ENCODE data around the gene SEMA3C.

Gene SEMA3C

DNA sequence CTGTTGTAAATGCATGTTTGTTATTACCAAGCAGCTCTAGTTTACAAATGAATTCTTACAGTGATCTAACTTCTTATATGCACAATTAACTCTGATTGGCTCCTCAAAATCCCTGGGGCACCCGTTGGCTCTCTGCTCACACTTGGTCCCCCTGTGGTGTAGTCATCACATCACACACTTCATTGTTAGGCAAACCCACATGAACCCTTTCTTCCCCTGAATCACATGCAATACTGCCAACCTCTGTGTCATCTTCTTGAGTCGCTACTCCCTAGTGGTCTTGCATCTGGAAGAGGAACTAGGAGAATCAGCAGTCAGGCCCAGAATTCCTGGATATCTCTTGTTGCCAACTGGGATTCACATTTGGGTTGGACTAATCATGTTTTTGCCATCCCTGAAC, 207.3 kb downstream of the SEMA3C start (continued):
- TF ChIP-seq ZNF221 (tag by site-specific recombination; IDR thresholded peaks at IDR 0.05; ENCODE audit: borderline replicate concordance) (no peak), SP3 (tag by site-specific recombination; IDR thresholded peaks at IDR 0.05) (no peak), IKZF3 (tag by site-specific recombination; IDR thresholded peaks at IDR 0.05) (no peak), TRIM28 (IDR thresholded peaks at IDR 0.05; ENCODE audit: borderline replicate concordance, low read length) (no peak), GLIS2 (tag by site-specific recombination; IDR thresholded peaks at IDR 0.05) (no peak), ZNF423 (tag by site-specific recombination; IDR thresholded peaks at IDR 0.05) (no peak)

DNA sequence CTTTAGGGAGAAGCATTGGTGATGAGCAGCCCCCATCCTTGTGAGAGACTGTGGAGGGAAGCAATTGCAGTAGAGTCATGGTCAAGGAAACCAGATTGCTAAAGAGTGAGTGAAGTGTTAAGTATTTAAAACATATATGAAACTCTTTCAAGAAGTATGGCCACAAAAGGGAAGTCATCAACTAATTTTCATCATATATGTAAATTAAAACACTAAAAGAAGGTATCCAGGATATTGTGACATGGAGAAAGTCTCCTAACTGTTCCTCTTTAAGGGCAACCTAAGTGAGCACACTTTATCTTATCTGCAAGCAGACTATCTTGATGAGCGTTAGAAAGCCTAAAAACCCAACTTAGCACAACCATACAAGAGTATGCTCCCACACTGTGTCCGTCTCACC, 210.7 kb downstream of the SEMA3C start:
- CTCF ChIA-PET, result no interaction called here
- Histone ChIP-seq H3K4me1 (ENCODE audit: control insufficient read depth, insufficient read depth, low read length) (0 out of 2 replicates have a peak, but pooled peaks cover 2% of the 10 kb centered on the region), H3K4me3 (ENCODE audit: low read depth, low read length) (no peak overlapping the region), H3K36me3 (ENCODE audit: control insufficient read depth in 2 of 2, insufficient read depth in 1 of 2, low read length in 2 of 2) (no peaks in the 10 kb centered on the region), H3K9me3 (ENCODE audit: control insufficient read depth, insufficient read depth, low read depth, low read length) (no peaks in the 10 kb centered on the region), H3K27ac (ENCODE audit: extremely low read depth, low read depth, low read length) (no peak overlapping the region)
- TF ChIP-seq ZNF433 (tag by site-specific recombination; IDR thresholded peaks at IDR 0.05; ENCODE audit: low read depth), result no peak
- TF ChIP-seq ZBTB1 (tag by site-specific recombination; IDR thresholded peaks at IDR 0.05), result no peak
- TF ChIP-seq ZBTB26 (tag by site-specific recombination; optimal IDR thresholded peaks at IDR 0.05), result no peak
- no peak for TF ChIP-seq ZNF624 (tag by site-specific recombination; IDR thresholded peaks at IDR 0.05)
- no peak for TF ChIP-seq ZNF112 (tag by site-specific recombination; IDR thresholded peaks at IDR 0.05)
- no peak for TF ChIP-seq ZNF248 (tag by site-specific recombination; IDR thresholded peaks at IDR 0.05)
- no peak for TF ChIP-seq IKZF3 (tag by site-specific recombination; IDR thresholded peaks at IDR 0.05)
- no peak for TF ChIP-seq RBAK (tag by site-specific recombination; IDR thresholded peaks at IDR 0.05)
- TF ChIP-seq ZFP69B (tag by site-specific recombination; IDR thresholded peaks at IDR 0.05), result no peak
- no peak for TF ChIP-seq ZNF658 (tag by site-specific recombination; IDR thresholded peaks at IDR 0.05)
- TF ChIP-seq, protein P1, sequence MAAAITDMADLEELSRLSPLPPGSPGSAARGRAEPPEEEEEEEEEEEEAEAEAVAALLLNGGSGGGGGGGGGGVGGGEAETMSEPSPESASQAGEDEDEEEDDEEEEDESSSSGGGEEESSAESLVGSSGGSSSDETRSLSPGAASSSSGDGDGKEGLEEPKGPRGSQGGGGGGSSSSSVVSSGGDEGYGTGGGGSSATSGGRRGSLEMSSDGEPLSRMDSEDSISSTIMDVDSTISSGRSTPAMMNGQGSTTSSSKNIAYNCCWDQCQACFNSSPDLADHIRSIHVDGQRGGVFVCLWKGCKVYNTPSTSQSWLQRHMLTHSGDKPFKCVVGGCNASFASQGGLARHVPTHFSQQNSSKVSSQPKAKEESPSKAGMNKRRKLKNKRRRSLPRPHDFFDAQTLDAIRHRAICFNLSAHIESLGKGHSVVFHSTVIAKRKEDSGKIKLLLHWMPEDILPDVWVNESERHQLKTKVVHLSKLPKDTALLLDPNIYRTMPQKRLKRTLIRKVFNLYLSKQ (tag by site-specific recombination; IDR thresholded peaks at IDR 0.05; ENCODE audit: borderline replicate concordance), result no peak
- TF ChIP-seq ZNF19 (tag by site-specific recombination; IDR thresholded peaks at IDR 0.05; ENCODE audit: low read depth), result no peak
- no peak for TF ChIP-seq BCL11A (tag by site-specific recombination; IDR thresholded peaks at IDR 0.05; ENCODE audit: low read depth)
- TF ChIP-seq GLIS2 (tag by site-specific recombination; IDR thresholded peaks at IDR 0.05), result no peak
- no peak for TF ChIP-seq ZNF48 (tag by site-specific recombination; IDR thresholded peaks at IDR 0.05)
- POLR2A ChIA-PET, result no interaction called here

- H3K9me3 ChIP-seq (ENCODE audit: control insufficient read depth, insufficient read depth, low read depth, low read length), result no peaks in the 10 kb centered on the region
- H3K4me3 ChIP-seq (ENCODE audit: low read depth, low read length), result no peak overlapping the region
- no peak overlapping the region for H3K27ac ChIP-seq (ENCODE audit: extremely low read depth, low read depth, low read length)
- ChIA-PET CTCF (interaction anchor here (0.8 kb wide), 1 partner anchor 25 kb away, joined by 5 read pairs; no protein-coding TSS in a partner anchor), POLR2A (no interaction called here)
- H3K4me1 ChIP-seq (ENCODE audit: control insufficient read depth, insufficient read depth, low read length), result 0 out of 2 replicates have a peak, but pooled peaks cover 2% of the 10 kb centered on the region
- TF ChIP-seq ZNF521 (tag by site-specific recombination; IDR thresholded peaks at IDR 0.05), result no peak
- no peaks in the 10 kb centered on the region for H3K36me3 ChIP-seq (ENCODE audit: control insufficient read depth in 2 of 2, insufficient read depth in 1 of 2, low read length in 2 of 2)
Observed at GRCh38 chr7:80707318-80707717, 211.5 kb downstream of the SEMA3C start.
